Osteoblast (primary cell): Measurements from ENCODE around the gene USP7. TPM values are rescaled to one million over a fixed set of nuclear protein-coding genes. Genes with fewer than 3 reads are reported as not detected.
A peak's percentile ranks its signal among the peaks of the same experiment; 100 is the strongest.

Experiments
- DNase-seq: peaks from one replicate; pipeline ENCODE4 v3.0.0; 2011; ENCODE audit warnings: low spot score, mixed read lengths; ENCODE audit not compliant: insufficient read length; ENCODE audit errors: missing footprints
- H2AFZ ChIP-seq: 2 replicates; pipeline ENCODE4 v1.6.0; 2011; ENCODE audit warnings: mild to moderate bottlenecking, low read length
- H3K27ac ChIP-seq: 2 replicates; pipeline ENCODE4 v1.5.1; 2011; ENCODE audit warnings: mild to moderate bottlenecking, low read depth, low read length, moderate library complexity
- H3K27me3 ChIP-seq: 2 replicates; pipeline ENCODE4 v1.6.0; 2012; ENCODE audit warnings: mild to moderate bottlenecking, control low read depth, inconsistent platforms, low read length, moderate library complexity; ENCODE audit not compliant: insufficient read depth
- H3K36me3 ChIP-seq: 2 replicates; pipeline ENCODE4 v1.5.1; 2011; ENCODE audit warnings: mild to moderate bottlenecking, low read length, control low read depth, moderate library complexity; ENCODE audit not compliant: insufficient read depth
- H3K4me1 ChIP-seq: 2 replicates; pipeline ENCODE4 v1.5.1; 2011; ENCODE audit warnings: mild to moderate bottlenecking, low read length, control low read depth, moderate library complexity; ENCODE audit not compliant: insufficient read depth
- H3K4me2 ChIP-seq: 2 replicates; pipeline ENCODE4 v1.6.0; 2011; ENCODE audit warnings: mild to moderate bottlenecking, low read length; ENCODE audit not compliant: insufficient read depth
- H3K4me3 ChIP-seq: fragments of 200-600 bp; sonication (generic); 3 replicates; pipeline ENCODE4 v1.5.1; 2012; ENCODE audit warnings: mild to moderate bottlenecking, low read length, inconsistent platforms; ENCODE audit not compliant: insufficient read depth
- H3K79me2 ChIP-seq: 2 replicates; pipeline ENCODE4 v1.6.0; 2012; ENCODE audit warnings: mild to moderate bottlenecking, low read length, control low read depth, inconsistent platforms; ENCODE audit not compliant: insufficient read depth
- H3K9me3 ChIP-seq: 2 replicates; pipeline ENCODE4 v1.5.1; 2011; ENCODE audit warnings: low read depth, low read length, control low read depth
- H4K20me1 ChIP-seq: 2 replicates; pipeline ENCODE4 v1.6.0; 2012; ENCODE audit warnings: mild to moderate bottlenecking, low read length, control low read depth; ENCODE audit not compliant: insufficient read depth
- total RNA-seq: library from RNA; depleted of rRNA; stranded (reverse); fragments of >200 nt; gene quantifications from 2 replicates; pipeline ENCODE4 v1.2.3, GENCODE V29; 2012
- TF ChIP-seq, protein P1 (sequence below): IDR thresholded peaks from 2 replicates; pipeline ENCODE4 v1.5.1; 2011; ENCODE audit warnings: mild to moderate bottlenecking, low read depth, low read length, moderate library complexity; ENCODE audit errors: extremely low read depth

Gene USP7
- total RNA-seq, 1 donor: 51.4 TPM

DNA sequence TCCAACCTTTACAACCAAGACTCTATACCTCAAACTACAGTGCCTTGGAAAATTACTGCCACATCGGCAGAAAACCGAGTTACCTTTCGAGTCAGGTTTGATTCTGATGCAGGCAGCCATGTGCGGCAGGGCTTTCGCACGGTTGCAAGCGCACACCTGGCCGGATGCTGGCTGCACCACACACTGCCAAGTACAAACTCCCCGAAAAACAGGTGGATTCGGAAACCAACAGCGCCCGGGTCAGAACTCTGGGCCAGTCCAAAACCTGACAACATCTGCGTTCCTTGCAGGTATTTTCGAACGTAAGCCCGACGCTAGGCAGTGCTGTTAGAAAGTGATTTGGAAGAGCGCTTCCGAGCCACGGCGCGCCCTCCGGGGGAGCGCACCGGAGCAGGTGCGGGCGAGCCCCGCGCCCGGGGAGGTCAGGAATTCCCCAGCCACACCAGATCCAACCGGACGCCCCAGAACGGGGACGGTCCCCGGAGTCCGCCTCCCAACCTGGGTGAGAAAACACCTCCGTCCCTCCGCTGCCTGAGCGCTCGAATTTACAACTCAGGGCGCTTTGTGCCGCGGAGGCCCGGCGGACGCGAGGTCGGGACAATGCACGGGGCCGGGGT lies 1.2 kb downstream of the USP7 start:
- H3K27ac ChIP-seq: peak overlapping the region; percentile 17
- H3K4me1 ChIP-seq: peaks cover 46% of the 10 kb centered on the region
- peak overlapping the region; percentile 84 for H3K4me3 ChIP-seq
- TF ChIP-seq, protein P1, sequence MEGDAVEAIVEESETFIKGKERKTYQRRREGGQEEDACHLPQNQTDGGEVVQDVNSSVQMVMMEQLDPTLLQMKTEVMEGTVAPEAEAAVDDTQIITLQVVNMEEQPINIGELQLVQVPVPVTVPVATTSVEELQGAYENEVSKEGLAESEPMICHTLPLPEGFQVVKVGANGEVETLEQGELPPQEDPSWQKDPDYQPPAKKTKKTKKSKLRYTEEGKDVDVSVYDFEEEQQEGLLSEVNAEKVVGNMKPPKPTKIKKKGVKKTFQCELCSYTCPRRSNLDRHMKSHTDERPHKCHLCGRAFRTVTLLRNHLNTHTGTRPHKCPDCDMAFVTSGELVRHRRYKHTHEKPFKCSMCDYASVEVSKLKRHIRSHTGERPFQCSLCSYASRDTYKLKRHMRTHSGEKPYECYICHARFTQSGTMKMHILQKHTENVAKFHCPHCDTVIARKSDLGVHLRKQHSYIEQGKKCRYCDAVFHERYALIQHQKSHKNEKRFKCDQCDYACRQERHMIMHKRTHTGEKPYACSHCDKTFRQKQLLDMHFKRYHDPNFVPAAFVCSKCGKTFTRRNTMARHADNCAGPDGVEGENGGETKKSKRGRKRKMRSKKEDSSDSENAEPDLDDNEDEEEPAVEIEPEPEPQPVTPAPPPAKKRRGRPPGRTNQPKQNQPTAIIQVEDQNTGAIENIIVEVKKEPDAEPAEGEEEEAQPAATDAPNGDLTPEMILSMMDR: no peak
- no peaks in the 10 kb centered on the region for H3K9me3 ChIP-seq
- H3K4me2 ChIP-seq: peak overlapping the region; percentile 98
- DNase-seq: peak; percentile 70
- H4K20me1 ChIP-seq: peaks cover 51% of the 10 kb centered on the region
- H3K27me3 ChIP-seq: no peaks in the 10 kb centered on the region
- no peak overlapping the region for H2AFZ ChIP-seq
- H3K79me2 ChIP-seq: peaks cover 56% of the 10 kb centered on the region
- no peaks in the 10 kb centered on the region for H3K36me3 ChIP-seq

DNA sequence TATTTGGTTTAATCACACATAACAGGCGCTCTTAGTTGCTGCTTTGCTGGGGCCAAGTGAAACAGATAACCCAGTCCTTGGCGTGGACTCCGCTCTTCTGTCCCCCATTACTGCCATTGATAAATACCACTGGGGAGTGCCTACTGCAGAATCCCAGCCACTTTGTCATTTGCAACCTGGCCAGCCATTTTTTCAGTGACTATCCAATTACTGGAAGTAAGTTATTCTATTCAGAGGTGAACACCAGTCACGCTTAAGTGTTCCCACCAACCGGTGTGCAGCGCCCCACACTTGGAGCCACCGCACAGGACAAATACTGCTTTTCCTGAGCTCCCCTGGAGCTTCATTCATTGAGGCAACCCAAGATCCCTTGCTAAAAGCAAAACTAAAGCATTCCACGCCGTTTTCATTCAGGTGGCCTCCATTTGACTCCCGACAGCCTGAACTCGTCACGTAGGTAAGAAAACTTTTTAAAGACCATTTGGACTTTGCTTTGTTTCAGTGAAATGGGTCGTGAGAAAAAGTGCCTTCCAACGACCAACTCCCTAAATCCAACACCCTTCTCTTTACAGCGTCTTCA lies 1.8 kb downstream of the USP7 start:
- Histone ChIP-seq H3K9me3 (no peaks in the 10 kb centered on the region), H3K4me3 (peak overlapping the region; percentile 84), H3K79me2 (peaks cover 62% of the 10 kb centered on the region), H4K20me1 (peaks cover 57% of the 10 kb centered on the region), H3K36me3 (no peaks in the 10 kb centered on the region), H3K27ac (peak overlapping the region; percentile 17), H2AFZ (no peak overlapping the region), H3K4me2 (peak overlapping the region; percentile 98), H3K27me3 (no peaks in the 10 kb centered on the region), H3K4me1 (peaks cover 52% of the 10 kb centered on the region)
- peak; percentile 83 for DNase-seq
- TF ChIP-seq, protein P1: no peak

DNA sequence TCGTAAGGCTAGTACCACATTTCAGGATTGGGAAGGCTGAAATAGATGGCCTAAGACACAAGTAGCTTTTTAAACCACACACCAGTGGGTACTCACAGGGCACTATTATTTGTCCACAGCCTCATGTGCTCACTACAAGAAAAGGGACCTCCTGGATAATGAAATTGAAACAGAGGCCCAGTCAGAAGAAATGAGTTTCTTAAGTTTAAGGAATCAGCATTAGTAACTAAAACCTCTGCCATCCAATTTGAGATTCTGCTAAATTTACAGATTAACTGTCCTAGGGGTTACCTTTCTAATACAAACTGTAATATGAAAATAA lies 3.0 kb downstream of the USP7 start:
- Histone ChIP-seq H3K79me2 (peaks cover 74% of the 10 kb centered on the region), H3K27ac (no peak overlapping the region), H3K27me3 (no peaks in the 10 kb centered on the region), H3K9me3 (no peaks in the 10 kb centered on the region), H4K20me1 (peaks cover 68% of the 10 kb centered on the region), H3K4me1 (peaks cover 53% of the 10 kb centered on the region), H3K4me2 (peak overlapping the region; percentile 22), H3K36me3 (no peaks in the 10 kb centered on the region), H3K4me3 (no peak overlapping the region), H2AFZ (no peak overlapping the region)
- TF ChIP-seq, protein P1: no peak
- peak; percentile 78 for DNase-seq

DNA sequence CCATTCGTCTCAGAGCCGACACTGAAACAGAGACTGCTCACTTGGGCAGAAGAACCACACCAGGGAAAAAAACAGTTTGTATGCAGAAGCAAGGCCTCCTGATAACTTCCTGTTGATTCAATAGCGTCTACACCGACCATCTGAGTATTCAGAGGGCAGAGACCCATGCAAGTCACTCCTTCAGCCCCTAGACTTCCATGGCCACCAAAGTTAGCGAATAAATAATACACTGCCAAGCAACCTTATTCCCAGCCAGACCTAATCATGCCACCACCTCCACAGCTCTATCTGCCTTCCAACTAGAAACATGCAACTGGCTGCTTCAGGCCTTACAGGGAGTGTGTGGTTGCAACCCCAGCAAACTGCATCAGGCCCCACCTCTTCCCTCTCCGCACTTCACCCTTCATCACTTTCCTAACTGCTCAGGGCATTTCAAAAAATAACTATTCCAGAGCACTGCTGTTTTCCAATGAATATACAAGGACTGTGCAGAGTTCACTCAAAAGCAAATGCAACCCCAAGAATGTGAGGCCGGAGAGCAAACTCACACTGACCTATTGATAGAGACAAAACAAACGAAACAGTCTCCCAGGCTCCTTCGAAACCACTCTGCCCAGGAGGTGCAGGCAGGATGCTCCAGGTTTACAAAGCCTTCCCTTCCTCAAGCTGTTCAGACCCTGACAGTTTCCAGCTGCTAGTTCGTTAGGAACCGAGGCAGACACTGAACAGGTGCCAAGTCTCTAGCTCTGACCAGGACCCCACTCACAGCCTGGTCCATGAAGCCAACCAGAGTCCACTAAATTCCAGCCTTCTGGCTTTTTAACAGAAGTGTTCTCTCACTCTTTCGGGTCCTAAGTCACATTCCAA lies 3.6 kb downstream of the USP7 start:
- peak overlapping the region; percentile 58 for H3K27ac ChIP-seq
- H3K4me2 ChIP-seq: peak overlapping the region; percentile 22
- H4K20me1 ChIP-seq: peaks cover 74% of the 10 kb centered on the region
- H3K36me3 ChIP-seq: no peaks in the 10 kb centered on the region
- TF ChIP-seq, protein P1: no peak
- H3K79me2 ChIP-seq: peaks cover 79% of the 10 kb centered on the region
- H3K27me3 ChIP-seq: no peaks in the 10 kb centered on the region
- peak overlapping the region; percentile 21 for H3K4me3 ChIP-seq
- no peaks in the 10 kb centered on the region for H3K9me3 ChIP-seq
- DNase-seq: peak; percentile 87
- peaks cover 53% of the 10 kb centered on the region for H3K4me1 ChIP-seq
- no peak overlapping the region for H2AFZ ChIP-seq
